Measurements from ENCODE around the gene TIAM2.

DNA sequence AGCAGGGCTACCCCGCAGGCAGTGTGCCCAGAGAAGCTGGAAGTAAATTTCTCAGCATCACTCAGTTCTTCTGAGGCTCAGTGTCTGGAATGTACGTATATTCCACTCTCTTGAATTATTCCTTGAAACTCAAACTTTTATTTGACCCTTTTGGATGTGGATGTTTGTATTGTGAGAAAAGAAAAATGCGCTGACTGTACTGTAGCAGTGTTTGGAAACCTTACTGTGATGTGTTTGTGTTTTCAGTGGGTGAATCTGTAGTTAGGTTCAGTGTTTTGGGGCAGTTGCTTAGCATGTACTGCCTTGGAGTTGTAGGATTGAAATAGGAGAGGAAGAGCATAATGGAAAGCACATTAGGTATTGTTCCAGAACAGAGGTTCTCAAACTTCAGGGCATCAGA lies 13.5 kb downstream of the TIAM2 start:
- TF ChIP-seq, protein P1, sequence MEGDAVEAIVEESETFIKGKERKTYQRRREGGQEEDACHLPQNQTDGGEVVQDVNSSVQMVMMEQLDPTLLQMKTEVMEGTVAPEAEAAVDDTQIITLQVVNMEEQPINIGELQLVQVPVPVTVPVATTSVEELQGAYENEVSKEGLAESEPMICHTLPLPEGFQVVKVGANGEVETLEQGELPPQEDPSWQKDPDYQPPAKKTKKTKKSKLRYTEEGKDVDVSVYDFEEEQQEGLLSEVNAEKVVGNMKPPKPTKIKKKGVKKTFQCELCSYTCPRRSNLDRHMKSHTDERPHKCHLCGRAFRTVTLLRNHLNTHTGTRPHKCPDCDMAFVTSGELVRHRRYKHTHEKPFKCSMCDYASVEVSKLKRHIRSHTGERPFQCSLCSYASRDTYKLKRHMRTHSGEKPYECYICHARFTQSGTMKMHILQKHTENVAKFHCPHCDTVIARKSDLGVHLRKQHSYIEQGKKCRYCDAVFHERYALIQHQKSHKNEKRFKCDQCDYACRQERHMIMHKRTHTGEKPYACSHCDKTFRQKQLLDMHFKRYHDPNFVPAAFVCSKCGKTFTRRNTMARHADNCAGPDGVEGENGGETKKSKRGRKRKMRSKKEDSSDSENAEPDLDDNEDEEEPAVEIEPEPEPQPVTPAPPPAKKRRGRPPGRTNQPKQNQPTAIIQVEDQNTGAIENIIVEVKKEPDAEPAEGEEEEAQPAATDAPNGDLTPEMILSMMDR (IDR thresholded peaks at IDR 0.05): no peak
- TF ChIP-seq POLR2A (IDR thresholded peaks at IDR 0.05) (no peak), EP300 (IDR thresholded peaks at IDR 0.05) (no peak)
